Coronary artery (tissue), 2 donors: ENCODE results near the gene SPTBN1.
"Not testable (repeated sequence)": the region's sequence is repeated elsewhere in the genome, so short reads cannot be mapped to it uniquely, and the experiment has no call there.

Experiments used
- DNase-seq: peaks from one replicate; pipeline ENCODE4 v3.0.0-alpha.2; 2017; ENCODE audit warnings: low spot score
- H3K27ac ChIP-seq, 2 donors: fragments of 200-600 bp; sonication (generic); one replicate each; pipeline ENCODE4 v1.5.1; 2016 to 2019
- H3K4me3 ChIP-seq: fragments of 200-600 bp; sonication (generic); 2 replicates; pipeline ENCODE4 v1.5.1; 2016; ENCODE audit warnings: mild to moderate bottlenecking, moderate library complexity
- CTCF ChIP-seq: fragments of 200-600 bp; sonication (generic); IDR thresholded peaks from one replicate; pipeline ENCODE4 v1.5.1; 2019; ENCODE audit warnings: antibody characterized with exemption

The SPTBN1 gene

GRCh38 chr2:54500404-54501205 is 44.5 kb downstream of the SPTBN1 start:
- TF ChIP-seq CTCF: no peak
- Histone ChIP-seq H3K4me3 (no peak overlapping the region), H3K27ac (peak overlapping the region in 1 of 2 donors; percentile 36)
- no peak for DNase-seq

- Histone ChIP-seq H3K27ac (no peak overlapping the region), H3K4me3 (no peak overlapping the region)
- no peak for TF ChIP-seq CTCF
- DNase-seq: no peak
Observed at GRCh38 chr2:54502731-54503130, 46.6 kb downstream of the SPTBN1 start.

GRCh38 chr2:54503192-54503591 is 47.1 kb downstream of the SPTBN1 start:
- DNase-seq: no peak

GRCh38 chr2:54503828-54504227 is 47.7 kb downstream of the SPTBN1 start:
- H3K27ac ChIP-seq: peak overlapping the region in 1 of 2 donors; percentile 20
- H3K4me3 ChIP-seq: no peak overlapping the region
- no peak for TF ChIP-seq CTCF
- DNase-seq: no peak

More at GRCh38 chr2:54503192-54503591, 47.1 kb downstream of the SPTBN1 start:
- no peak overlapping the region for H3K4me3 ChIP-seq
- H3K27ac ChIP-seq: no peak overlapping the region
- TF ChIP-seq CTCF: no peak

GRCh38 chr2:54504866-54505265 is 48.7 kb downstream of the SPTBN1 start:
- Histone ChIP-seq H3K4me3 (no peak overlapping the region), H3K27ac (no peak overlapping the region)
- DNase-seq: no peak
- no peak for TF ChIP-seq CTCF

GRCh38 chr2:54508541-54508940 is 52.4 kb downstream of the SPTBN1 start:
- Histone ChIP-seq H3K4me3 (no peak overlapping the region), H3K27ac (peak overlapping the region in 1 of 2 donors; percentile 29)
- no peak for TF ChIP-seq CTCF
- DNase-seq: no peak

GRCh38 chr2:54509043-54509442 is 52.9 kb downstream of the SPTBN1 start:
- not testable (repeated sequence) for H3K27ac ChIP-seq, DNase-seq, H3K4me3 ChIP-seq
